GM12892 (cell line): ENCODE measurements around the gene ZNF594.

Experiments used
- POLR2A ChIP-seq: IDR thresholded peaks from 2 replicates; pipeline ENCODE4 v1.6.1; 2011; ENCODE audit warnings: low read depth, low read length, control low read depth
- POLR2AphosphoS5 ChIP-seq: IDR thresholded peaks from 2 replicates; pipeline ENCODE4 v1.6.1; 2011; ENCODE audit warnings: low read depth, low read length, control low read depth
- TAF1 ChIP-seq: IDR thresholded peaks from 2 replicates; pipeline ENCODE4 v1.6.1; 2011; ENCODE audit warnings: low read depth, mild to moderate bottlenecking, control low read depth, low read length, borderline replicate concordance

DNA sequence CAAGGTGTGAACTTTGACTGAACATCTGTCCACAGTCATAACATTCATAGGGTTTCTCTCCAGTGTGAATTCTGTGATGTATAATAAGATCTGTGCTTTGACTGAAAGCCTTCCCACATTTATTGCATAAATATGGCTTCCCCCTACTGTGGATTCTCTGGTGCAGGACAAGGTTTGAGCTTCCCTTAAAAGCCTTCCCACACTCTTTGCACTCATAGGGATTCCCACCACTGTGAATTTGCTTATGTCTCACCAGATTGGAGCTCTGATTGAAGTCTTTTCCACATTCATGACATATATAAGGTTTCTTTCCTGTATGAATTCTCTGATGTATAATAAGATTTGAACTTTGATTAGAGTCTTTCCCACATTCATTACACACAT is 8.3 kb downstream of the ZNF594 start:
- TF ChIP-seq POLR2A (no peak), POLR2AphosphoS5 (no peak), TAF1 (no peak)
